Measurements from ENCODE around the gene COL4A2. TPM values are rescaled to one million over a fixed set of nuclear protein-coding genes. Genes with fewer than 3 reads are reported as not detected.
"Not testable (repeated sequence)": the region's sequence is repeated elsewhere in the genome, so short reads cannot be mapped to it uniquely, and the experiment has no call there.

The COL4A2 gene
- total RNA-seq, 1 donor from 2014 or later, result 273 TPM

DNA sequence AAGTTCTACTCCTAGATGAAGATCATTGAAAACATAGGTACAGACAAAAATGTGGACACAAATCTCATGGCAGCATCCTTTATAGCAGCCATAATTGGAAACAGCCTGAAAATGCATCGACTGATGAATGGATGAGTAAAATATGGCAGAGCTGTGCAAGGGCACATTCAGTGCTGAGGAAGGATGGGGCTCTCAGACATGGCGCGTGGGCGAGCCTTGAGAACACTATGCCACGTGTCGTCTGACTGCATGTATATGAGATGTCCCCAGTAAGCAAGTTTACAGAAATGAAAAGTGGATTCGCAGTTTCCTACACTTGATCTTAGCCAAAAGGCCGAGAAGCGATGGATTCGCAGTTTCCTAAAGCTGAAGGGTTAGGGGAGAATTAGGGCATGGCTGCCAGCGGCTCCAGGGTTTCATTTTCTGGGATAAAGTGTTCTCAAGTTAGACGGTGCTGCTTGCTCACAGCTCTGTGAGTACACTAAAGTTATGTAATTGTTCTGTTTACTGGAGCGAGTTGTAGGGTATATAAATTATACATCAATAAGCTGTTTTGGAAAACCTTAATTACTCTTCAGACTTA lies 176.4 kb downstream of the COL4A2 start:
- Histone ChIP-seq H3K4me3 (no peak overlapping the region), H3K4me1 (no peaks in the 10 kb centered on the region), H3K27ac (no peak overlapping the region), H3K27me3 (no peaks in the 10 kb centered on the region), H3K9me3 (no peaks in the 10 kb centered on the region), H3K36me3 (peaks cover 41% of the 10 kb centered on the region)
- DNase-seq, result no peak
- no peak for ATAC-seq
- intact Hi-C loops (cut with DNase I), result no loop called here
- no peak for TF ChIP-seq CTCF (IDR thresholded peaks at IDR 0.05)

GRCh38 chr13:110484290-110485048 lies 177.4 kb downstream of the COL4A2 start:
- Histone ChIP-seq H3K36me3 (peaks cover 51% of the 10 kb centered on the region), H3K4me1 (no peaks in the 10 kb centered on the region), H3K27me3 (no peaks in the 10 kb centered on the region), H3K4me3 (no peak overlapping the region), H3K27ac (no peak overlapping the region), H3K9me3 (no peaks in the 10 kb centered on the region)
- no peak for TF ChIP-seq CTCF (IDR thresholded peaks at IDR 0.05)
- DNase-seq, result no peak
- intact Hi-C loops (cut with DNase I), result no loop called here
- ATAC-seq, result no peak

DNA sequence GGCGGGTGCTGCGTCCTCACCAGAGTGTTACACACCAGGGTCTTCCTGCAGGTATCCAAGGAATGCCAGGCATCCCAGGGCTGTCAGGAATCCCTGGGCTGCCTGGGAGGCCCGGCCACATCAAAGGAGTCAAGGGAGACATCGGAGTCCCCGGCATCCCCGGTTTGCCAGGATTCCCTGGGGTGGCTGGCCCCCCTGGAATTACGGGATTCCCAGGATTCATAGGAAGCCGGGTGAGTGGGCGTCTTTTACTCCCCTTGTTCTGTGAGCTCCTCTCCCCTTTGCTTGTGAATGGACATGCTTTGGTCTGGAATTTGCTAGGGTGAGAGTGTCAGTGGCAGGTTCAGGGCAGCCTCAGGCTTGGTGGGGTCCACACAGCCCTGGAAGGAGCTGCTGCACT lies 178.5 kb downstream of the COL4A2 start:
- TF ChIP-seq CTCF (IDR thresholded peaks at IDR 0.05), result no peak
- DNase-seq, result no peak
- intact Hi-C loops (cut with DNase I), result no loop called here
- no peak overlapping the region for H3K27ac ChIP-seq
- H3K9me3 ChIP-seq, result no peaks in the 10 kb centered on the region
- H3K27me3 ChIP-seq, result no peaks in the 10 kb centered on the region
- no peaks in the 10 kb centered on the region for H3K4me1 ChIP-seq
- peaks cover 51% of the 10 kb centered on the region for H3K36me3 ChIP-seq
- H3K4me3 ChIP-seq, result no peak overlapping the region
- no peak for ATAC-seq

GRCh38 chr13:110486061-110486715 lies 179.1 kb downstream of the COL4A2 start:
- DNase-seq (no peak), ATAC-seq (no peak)
- Histone ChIP-seq H3K27ac (no peak overlapping the region), H3K36me3 (peaks cover 56% of the 10 kb centered on the region), H3K27me3 (no peaks in the 10 kb centered on the region), H3K4me3 (no peak overlapping the region), H3K4me1 (no peaks in the 10 kb centered on the region), H3K9me3 (no peaks in the 10 kb centered on the region)
- intact Hi-C loops (cut with DNase I), result no loop called here
- TF ChIP-seq CTCF (IDR thresholded peaks at IDR 0.05), result no peak

- DNase-seq; H3K4me3 ChIP-seq; H3K9me3 ChIP-seq; H3K27me3 ChIP-seq; intact Hi-C loops (cut with DNase I); H3K4me1 ChIP-seq; ATAC-seq; H3K27ac ChIP-seq: not testable (repeated sequence)
- peaks cover 63% of the 10 kb centered on the region for H3K36me3 ChIP-seq
Measured at GRCh38 chr13:110486880-110487279, 179.8 kb downstream of the COL4A2 start.
